Suppressor macrophage (primary cell): ENCODE results near the gene ECT2L.
"Not testable (repeated sequence)": the region's sequence is repeated elsewhere in the genome, so short reads cannot be mapped to it uniquely, and the experiment has no call there.

ENCODE experiments used
- DNase-seq, 4 experiments: peaks; one replicate each; pipeline ENCODE4 v3.0.0-alpha.2; 2020 to 2022

Gene ECT2L

DNA sequence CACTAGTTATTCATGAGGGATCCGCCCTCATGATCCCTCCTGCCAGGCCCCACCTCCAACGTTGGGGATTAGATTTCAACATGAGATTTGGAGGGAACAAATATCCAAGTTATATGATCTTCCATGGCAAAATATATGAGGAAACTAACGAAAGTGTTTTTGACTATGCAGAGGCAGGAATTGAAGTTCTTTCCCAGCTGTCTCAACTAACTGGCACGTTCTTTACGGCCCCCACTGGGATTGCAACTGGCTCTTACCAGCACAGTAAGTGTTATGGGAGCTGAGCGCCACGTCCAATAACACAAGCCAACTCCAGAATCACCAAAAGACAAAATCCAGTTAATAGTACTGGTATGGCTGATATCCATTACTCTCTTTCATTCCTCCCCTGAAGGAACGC lies 66.6 kb downstream of the ECT2L start:
- no peak for DNase-seq

DNA sequence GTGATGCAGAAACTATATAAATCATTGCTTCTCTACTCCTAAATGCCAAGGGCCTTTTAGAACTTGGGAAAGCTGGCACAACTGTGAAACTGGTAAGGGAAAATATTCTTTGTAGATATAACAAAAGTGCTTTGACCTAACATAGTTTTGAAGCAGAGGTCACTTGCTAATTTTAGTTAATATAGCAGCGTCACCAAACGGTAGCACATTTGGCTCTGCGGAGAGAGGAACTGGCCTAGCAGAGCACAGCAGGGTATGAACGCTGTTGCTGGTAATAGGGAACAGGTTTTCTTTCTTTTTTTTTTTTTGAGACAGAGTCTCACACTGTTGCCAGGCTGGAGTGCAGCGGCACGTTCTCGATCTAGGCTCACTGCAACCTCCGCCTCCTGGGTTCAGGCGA lies 67.4 kb downstream of the ECT2L start:
- DNase-seq = peak in 3 of 4 experiments; percentile 4 to 24 (median 23)

DNA sequence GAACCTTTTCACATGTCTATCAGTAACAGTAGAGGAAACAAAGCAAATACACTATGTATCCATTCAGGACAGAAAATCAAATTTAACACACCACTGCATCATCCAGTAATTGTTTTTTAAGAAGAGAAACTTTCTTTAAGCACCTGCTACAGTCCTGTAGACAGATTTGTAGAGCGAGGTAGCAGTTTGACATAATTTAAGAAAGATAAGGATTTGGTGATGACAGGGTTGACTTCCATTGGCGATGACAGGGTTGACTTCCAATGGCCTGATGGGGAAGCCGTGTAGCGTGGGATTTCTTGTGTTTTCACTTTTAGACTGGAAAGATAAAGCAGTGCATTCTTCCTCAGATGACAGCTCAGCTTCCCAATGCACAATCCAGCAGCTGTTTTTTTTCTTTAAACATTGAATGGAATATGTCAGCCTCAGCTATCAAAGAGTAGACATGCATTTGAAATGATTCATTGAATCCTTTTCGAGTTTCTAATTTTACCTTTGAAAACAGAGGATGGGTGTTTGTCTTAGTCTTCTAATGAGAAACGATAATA lies 68.5 kb downstream of the ECT2L start:
- no peak for DNase-seq

DNA sequence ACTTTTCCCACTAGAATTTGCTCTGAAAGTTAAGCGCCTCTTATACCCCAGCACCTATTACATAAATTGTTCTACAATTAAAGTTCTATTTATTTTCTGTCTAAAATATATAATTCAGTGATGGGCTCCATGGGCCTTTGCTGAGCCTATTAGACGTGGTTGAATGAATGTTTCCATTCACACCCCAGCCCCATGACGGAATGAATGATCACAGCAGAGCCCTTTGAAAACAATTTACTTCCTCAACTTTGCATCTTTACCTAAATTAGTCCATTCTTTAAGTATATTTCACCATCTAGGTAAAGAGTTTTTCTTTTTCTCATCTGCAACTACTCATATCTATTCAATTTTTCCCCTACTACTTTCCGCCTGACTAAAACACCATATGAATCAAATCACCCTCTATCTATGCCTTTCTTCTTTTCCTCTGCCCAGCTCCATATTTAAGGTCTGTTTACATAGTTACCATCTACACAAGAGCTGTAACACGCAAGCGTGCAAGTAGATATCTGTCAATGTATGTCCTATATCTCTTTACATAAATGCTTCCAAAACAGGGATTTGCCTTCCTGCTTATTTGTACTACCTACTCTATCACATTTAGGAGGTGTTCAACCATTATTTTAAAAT lies 69.7 kb downstream of the ECT2L start:
- DNase-seq = no peak

DNA sequence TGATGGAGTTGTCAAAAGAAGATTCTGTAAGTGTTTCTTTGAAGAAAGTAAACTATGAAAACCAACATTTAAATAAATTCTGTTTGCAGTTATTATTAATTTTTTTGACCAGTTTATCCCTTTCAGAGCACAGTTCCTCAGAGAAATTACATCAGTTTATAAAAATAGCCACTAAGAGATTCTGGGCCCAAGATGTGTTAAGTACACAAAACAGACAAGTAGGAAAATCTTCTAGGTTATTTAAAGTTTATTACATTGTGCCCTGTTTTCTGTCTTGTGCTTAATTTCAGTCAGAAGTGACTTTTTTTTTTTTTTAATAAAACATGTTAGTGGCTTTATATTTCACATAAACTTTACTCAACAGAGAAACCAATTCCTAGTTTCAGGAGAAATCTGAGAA lies 72.3 kb downstream of the ECT2L start:
- no peak for DNase-seq

DNA sequence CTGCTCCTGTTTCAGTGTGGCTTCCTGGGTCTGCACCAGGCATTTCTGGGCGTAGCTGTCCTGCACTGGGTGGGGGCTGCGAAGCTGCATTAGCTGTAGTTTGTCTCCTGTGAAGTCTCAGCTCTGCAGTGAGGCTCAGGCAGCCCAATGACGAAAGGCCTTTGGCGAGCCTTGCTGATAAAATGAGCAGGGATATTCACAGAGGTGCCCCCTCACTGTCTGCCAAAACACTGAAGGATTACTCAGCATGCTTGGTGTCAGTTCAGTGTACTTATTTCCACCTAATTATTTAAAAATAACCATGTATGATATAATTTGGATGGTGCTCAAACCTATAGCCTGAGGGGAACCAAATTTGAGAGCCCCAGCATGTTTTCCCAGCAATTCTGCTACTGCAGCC lies 73.5 kb downstream of the ECT2L start:
- DNase-seq = no peak

DNA sequence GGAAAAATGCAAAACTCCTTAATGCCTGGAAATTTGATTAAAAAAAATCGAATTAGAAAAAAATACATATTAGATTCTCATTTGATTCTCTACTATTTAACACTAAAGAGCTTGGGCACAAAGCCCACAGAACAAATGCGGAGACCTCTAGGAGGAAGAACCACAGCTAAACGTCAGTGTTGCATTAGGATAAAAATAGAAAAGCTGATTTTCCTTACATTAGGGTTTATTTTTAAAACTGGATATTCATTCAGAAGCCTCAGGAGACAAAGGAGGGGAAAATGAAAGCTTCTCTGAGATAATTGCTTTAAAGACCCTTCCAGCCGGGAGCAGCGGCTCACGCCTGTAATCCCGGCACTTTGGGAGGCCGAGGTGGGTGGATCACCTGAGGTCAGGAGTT lies 77.3 kb downstream of the ECT2L start:
- no peak for DNase-seq

DNA sequence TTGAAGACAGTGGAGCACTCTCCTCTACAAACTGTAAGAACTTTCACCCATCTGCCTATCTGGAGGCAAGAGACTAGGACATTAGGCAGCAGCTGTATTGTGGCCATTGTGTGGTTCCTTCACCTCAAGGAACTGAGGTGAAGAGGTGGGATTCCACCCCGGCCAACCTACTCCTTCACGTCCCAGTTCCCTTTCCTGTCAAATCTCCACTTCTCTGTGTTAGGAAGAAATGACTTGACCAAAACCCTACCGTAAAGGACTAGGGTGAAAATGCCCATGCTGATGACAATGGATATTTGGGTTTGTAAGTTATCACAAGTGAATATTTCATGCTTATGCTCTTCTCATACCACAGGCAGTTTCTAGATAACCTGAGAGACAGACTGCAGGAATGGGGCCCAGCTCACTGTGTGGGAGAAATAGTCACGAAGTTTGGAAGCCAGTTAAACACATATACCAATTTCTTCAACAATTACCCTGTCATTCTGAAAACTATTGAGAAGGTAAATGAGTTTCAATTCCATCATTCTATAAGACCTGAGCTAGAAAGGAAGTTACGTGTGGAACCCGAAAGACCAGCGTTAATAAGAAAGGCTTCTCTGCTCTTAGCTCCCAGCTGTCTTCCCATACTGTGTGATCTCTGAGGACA lies 86.6 kb downstream of the ECT2L start:
- no peak for DNase-seq

DNA sequence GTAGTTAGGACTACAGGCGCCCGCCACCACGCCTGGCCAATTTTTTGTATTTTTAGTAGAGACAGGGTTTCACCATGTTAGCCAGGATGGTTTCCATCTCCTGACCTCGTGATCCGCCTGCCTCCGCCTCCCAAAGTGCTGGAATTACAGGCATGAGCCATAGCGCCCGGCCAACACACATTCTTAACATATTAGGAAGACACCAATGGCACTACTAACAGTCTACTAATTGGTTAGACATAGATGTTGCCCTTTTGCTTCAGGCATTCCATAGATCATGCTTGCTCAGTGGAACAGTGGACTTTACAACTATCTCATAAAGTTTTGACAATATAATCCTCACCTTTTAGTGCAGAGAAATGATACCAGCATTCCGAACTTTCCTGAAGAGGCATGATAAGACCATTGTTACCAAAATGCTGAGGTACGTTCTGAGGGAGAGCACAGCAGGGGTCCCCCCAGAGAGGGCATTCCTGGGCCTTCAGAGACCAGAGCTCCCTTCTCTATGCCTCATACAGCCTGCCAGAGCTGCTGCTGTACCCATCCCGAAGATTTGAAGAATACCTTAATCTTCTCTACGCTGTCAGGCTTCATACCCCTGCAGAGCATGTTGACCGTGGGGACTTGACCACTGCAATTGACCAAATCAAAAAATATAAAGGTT lies 89.4 kb downstream of the ECT2L start:
- DNase-seq = no peak

DNA sequence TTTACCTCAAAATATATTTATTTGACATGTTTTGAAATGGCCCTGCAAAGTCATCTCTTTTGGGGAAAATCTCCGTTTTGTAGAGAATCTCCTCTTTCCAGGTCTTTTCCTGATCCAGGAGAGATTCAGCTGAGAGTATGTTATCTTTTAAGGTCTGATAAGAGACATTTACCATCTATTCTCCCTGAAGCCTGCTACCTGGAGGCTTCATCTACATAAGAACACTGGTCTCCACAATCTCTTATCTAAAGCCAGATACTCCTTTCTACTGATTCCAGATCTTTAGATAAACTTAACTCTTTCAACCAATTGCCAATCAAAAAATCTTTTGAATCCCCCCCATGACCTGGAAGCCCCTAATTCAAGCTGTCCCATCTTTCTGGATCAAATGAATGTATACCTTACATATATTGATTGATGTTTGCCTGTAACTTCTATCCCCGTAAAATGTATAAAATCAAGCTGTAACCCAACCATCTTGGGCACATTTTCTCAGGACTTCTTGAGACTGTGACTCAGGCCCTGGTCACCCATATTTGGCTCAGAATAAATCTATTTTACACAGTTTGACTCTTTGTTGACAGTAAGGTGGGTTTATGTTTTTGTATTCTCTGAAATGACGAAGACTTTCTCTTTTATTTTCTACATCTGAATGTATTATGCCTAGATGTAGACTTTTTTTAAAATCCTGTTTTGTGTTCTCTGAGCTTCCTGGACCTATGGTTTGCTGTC lies 95.5 kb downstream of the ECT2L start:
- DNase-seq = no peak

DNA sequence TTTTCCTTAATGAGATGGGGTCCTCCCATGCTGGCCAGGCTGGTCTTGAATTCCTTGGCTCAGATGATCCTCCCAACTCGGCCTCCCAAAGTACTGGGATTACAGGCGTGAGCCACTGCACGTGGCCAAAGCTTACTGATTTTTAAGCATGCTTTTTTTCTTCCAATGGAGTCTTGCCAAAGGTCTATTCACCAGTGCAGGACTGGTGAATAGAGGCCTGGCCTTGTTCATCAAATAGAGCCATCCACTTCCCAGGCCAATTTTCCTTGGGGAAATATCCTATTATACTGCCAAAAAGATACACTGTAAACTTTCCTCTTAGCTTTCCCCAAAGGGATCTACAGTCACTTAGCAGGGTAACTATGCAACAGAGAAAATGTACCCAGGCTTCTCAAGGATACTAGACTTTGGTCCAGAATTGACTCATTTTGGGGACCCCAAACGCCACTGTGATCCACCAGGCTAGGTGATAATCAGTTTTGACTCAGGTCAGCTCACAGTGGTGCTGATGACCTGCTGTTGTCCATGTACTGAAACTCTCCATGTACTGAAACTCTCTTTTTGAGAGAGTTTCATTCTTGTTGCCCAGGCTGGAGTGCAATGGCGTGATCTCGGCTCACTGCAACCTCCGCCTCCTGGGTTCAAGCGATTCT lies 100.3 kb downstream of the ECT2L start:
- DNase-seq = no peak

DNA sequence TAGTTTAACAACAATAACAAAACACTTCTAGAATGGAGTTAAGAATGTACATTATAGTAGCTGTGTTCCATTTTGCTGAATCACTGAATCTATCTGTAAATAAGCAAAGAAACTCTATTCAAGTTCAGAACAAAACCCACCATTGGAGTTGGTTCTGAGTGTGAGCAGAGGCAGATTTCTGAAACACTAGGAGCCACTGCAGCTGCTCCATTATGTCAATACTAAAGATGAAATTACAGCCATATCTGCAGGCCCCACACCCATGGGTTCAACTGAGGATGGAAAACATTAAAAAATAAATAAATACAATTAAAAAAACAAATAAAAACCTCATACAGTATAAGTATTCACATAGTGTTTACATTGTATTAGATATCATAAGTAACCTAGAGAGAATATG lies 101.1 kb downstream of the ECT2L start:
- no peak for DNase-seq

DNA sequence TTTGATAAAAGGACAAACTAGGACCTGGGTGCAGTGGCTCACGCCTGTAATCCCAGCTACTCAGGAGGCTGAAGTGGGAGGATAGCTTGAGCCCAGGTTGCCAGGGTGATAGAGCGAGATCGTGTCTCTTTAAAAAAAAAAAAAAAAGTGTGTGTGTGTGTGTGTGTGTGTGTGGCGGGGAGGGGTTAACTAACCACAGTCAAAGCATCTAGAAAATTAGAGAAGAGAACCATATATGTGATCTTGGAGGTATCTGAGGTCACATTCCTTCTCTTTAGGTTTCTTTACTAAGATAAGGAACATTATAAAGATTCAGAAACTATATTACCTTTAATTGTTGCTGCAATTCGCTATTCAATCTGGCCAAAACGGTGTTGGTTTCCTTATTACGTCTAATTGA lies 111.3 kb downstream of the ECT2L start:
- DNase-seq = no peak

DNA sequence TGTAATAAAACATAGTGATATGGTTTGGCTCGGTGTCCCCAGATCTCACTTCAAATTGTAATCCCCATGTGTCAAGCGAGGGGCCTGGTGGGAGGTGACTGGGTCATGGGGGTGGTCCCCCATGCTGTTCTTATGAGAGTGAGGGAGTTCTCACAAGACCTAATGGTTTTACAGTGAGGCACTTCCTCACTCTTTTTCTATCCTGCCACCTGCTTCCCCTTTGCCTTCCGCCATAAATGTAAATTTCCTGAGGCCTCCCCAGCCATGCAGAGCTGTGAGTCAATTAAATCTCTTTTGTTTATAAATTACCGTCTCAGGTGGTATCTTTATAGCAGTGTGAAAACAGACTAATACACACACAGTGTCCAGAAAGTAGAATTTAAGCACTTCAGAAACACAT lies 113.6 kb downstream of the ECT2L start:
- DNase-seq = peak in 1 of 4 experiments; percentile 3

DNA sequence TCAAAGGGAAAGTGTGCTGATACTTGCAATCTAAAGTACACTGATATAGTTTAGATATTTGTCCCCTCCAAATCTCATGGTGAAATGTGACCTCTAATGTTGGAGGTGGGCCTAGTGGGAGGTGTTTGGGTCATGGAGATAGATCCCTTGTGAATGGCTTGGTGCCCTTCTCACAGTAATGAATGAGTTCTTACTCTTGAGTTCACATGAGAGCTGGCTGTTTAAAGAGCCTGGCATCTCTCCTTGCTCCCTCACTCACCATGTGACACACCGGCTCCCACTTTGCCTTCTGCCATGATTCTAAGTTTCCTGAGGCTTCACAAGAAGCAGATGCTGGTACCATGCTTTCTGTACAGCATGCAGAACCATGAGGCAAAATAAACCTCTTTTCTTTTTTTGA lies 114.1 kb downstream of the ECT2L start:
- no peak for DNase-seq

DNA sequence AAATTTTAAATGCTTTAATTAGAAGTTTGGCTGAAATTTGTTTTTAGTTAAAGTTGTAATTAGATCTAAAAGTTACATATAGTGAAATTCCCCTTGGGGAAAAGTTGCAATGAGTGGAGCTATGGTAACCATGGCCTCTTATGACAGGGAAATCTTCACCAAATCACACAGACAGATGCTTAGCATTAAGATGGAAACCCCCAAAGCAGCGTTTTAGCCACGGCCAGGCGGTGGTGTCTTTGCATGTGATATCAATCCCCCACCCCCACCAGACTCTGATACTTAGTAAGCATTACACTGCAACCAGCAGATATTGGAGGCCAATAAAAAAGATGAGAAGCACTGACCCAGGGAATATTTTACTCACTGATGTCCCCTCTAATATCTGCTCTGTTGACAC lies 116.4 kb downstream of the ECT2L start:
- no peak for DNase-seq

DNA sequence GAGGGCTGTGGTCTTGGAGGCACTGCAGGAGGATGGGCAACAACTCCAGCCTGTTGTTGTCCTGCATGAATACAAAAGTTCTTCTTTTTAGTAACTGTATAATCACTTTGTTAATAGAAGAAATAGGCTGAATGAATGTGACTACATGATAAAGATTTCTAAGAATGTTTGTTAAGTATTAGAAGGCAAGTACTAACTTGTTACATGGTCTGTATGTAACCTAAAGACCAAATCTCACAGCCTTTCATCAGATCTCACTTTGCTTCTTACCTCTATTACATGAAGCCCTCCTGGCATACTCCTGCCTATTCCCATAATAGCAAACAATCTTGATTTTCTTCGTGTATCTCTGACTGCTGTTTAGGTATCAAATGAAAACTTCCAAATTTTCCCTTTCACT lies 118.8 kb downstream of the ECT2L start:
- DNase-seq = no peak

DNA sequence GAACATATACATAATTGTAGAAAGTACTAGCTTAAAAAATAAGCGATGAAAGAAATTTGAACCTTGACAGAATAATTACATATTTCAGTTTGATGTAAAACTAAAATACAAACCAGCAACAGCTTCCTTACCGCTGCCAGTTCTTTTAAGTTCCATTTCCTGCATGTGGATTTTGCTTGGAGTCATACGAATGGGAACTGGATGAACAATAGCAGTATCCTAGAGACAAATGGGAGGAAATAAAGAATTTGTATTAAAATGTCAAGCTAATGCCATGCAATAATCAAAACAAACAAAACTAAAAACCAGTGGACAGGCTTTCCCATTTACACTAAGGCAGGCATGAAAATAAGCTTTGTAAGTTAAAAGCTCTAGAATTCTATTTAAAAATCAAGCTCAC lies 125.0 kb downstream of the ECT2L start:
- no peak for DNase-seq

DNA sequence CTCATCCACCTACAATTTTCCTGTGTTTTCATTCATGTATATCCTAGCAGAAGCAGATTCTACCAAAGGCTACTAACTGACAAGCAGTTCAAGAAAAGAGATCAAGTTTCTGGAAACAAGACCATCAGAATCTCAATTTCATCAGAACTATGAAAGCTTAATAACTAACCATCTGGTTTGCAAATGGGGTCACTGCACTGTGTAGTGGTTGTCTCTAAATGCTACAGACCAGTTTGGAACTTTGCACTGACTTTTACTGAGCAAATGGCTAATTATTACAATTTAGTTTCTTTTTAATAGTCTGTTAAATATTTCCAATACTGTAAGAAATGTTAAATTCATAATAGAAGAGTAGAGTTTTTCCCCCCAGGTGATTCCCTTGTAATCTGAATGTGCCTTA lies 127.7 kb downstream of the ECT2L start:
- DNase-seq = no peak

DNA sequence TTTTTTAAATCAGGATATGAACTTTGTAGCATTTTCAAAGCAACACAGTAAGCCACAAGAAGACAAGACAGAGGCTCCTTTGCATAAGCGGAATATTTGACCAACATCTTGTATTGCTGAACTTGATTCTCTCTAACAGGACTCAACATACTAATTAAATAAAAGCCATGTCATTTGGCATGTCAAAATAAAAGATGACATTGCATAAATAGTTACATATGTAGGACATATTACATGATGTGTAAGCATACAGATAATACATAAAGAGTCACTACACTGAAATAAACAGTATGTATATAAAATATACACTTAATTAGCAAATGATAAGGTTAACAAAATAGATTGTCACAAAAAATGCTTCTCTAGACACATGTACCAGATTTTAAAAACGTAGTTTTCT lies 129.9 kb downstream of the ECT2L start:
- DNase-seq = no peak

DNA sequence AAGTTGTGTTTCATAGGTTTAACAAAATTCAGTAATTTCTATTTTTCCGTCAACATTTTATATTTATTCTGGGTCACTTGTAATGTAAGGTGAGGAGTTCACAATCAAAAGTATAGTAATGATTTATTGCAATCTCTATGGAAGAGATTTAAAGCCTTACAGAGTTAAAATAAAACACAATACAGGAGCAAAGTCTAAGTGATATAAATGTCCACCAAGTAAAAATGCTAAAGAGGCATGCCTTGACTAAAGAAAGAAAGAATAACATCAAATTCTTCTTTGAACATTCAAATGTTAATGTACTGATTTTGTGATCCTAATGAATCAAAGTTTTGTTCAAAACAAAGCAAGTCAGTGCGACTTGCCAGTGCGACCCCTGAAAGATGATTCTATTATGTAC lies 130.7 kb downstream of the ECT2L start:
- DNase-seq = no peak

DNA sequence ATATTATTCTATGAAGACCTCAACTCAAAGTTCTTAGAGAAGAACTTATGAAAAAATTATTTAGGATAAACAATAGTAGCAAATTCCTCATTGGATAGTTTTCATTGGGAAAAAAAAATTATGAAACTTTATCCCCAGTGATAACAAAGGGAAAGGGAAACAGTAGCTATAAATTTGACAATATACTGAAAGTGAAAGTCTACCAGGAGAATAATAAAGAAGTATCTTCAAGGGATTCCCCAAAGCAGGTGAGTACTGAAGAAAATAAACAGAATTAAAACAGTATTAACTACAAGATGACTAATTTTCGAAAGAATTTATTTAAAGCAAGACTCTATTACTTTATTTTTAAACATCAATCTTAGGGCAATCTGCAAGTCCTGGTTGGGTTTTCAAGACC lies 135.8 kb downstream of the ECT2L start:
- DNase-seq = no peak

DNA sequence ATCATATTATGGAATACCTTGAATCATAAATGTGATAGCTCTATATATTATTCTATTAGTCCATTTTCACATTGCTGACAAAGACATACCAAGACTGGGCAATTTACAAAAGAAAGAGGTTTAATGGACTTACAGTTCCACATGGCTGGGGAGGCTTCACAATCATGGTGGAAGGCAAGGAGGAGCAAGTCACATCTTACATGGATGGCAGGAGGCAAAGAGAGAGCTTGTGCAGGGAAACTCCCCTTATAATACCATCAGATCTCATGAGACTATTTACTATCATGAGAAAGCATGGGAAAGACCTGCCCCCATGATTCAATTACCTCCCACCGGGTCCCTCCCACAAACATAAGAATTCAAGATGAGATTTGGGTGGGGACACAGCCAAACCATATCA lies 141.0 kb downstream of the ECT2L start:
- not testable (repeated sequence) for DNase-seq
